IMR-90 (cell line): ENCODE results near the gene PSPH. TPM values are rescaled to one million over a fixed set of nuclear protein-coding genes. Genes with fewer than 3 reads are reported as not detected.

Source experiments
- ATAC-seq: fragments of 200-7000 bp; cut with Tn5 transposase; 2 replicates; pipeline ENCODE4 v1.9.1; 2020; ENCODE audit warnings: low read depth, mild to moderate bottlenecking, moderate library complexity
- BruUV-seq: library from RNA; stranded (reverse); fragments of 400-500 nt; replicated peaks from 2 replicates; lab custom pipeline; 2021; lab: Mats Ljungman, UMichigan
- CTCF ChIA-PET: fragments of 300-600 bp; formaldehyde crosslinking; extraction: SDS; loops from one replicate; lab custom pipeline; 2021; ENCODE audit warnings: antibody characterized with exemption; lab: Yijun Ruan, JAX
- POLR2A ChIA-PET: fragments of 300-600 bp; sonication (Branson Sonifier 250); formaldehyde crosslinking; loops from one replicate; lab custom pipeline; 2022; ENCODE audit warnings: antibody characterized with exemption; ENCODE audit not compliant: unreplicated experiment; lab: Charles Lee
- DNase-seq: peaks from one replicate; pipeline ENCODE4 v3.0.0; 2013
- H2AFZ ChIP-seq: replicated peaks from 2 replicates; pipeline ENCODE3; 2013; ENCODE audit warnings: low read length, mild to moderate bottlenecking; ENCODE audit not compliant: poor library complexity
- H2AK5ac ChIP-seq: 2 replicates; pipeline ENCODE4 v1.6.1; 2013; ENCODE audit warnings: low read depth, low read length, inconsistent platforms
- H2AK9ac ChIP-seq: replicated peaks from 2 replicates; pipeline ENCODE3; 2013; ENCODE audit warnings: mild to moderate bottlenecking, low read depth, low read length, moderate library complexity; ENCODE audit not compliant: poor library complexity
- H2BK120ac ChIP-seq: 2 replicates; pipeline ENCODE4 v1.6.1; 2013; ENCODE audit warnings: low read depth, low read length, inconsistent platforms
- H2BK15ac ChIP-seq: 3 replicates; pipeline ENCODE4 v1.6.1; 2013; ENCODE audit warnings: low read depth, low read length, inconsistent platforms
- H2BK20ac ChIP-seq: 2 replicates; pipeline ENCODE4 v1.6.1; 2013; ENCODE audit warnings: low read depth, mild to moderate bottlenecking, inconsistent platforms, low read length, moderate library complexity
- H2BK5ac ChIP-seq: 2 replicates; pipeline ENCODE4 v1.6.1; 2013; ENCODE audit warnings: mild to moderate bottlenecking, low read depth, low read length, inconsistent platforms; ENCODE audit not compliant: poor library complexity, severe bottlenecking
- H3K14ac ChIP-seq: replicated peaks from 2 replicates; pipeline ENCODE4 v1.6.1; 2013; ENCODE audit warnings: low read depth, low read length, inconsistent platforms
- H3K18ac ChIP-seq: 2 replicates; pipeline ENCODE4 v1.6.1; 2013; ENCODE audit warnings: low read depth, low read length, control low read depth
- H3K23ac ChIP-seq: 2 replicates; pipeline ENCODE4 v1.6.1; 2013; ENCODE audit warnings: low read depth, low read length, inconsistent platforms
- H3K27ac ChIP-seq: 2 replicates; pipeline ENCODE4 v1.5.1; 2013; ENCODE audit warnings: mild to moderate bottlenecking, control low read depth, low read length; ENCODE audit not compliant: insufficient read depth
- H3K27me3 ChIP-seq: 2 replicates; pipeline ENCODE4 v1.6.1; 2013; ENCODE audit warnings: low read length; ENCODE audit not compliant: control insufficient read depth, insufficient read depth
- H3K36me3 ChIP-seq: 2 replicates; pipeline ENCODE4 v1.6.1; 2013; ENCODE audit warnings: low read length, mixed read lengths; ENCODE audit not compliant: control insufficient read depth, insufficient read depth
- H3K4ac ChIP-seq: 2 replicates; pipeline ENCODE4 v1.6.1; 2013; ENCODE audit warnings: low read depth, low read length, inconsistent platforms
- H3K4me1 ChIP-seq: 2 replicates; pipeline ENCODE4 v1.6.1; 2013; ENCODE audit warnings: low read length, mixed read lengths; ENCODE audit not compliant: control insufficient read depth, insufficient read depth
- H3K4me2 ChIP-seq: 2 replicates; pipeline ENCODE4 v1.6.1; 2013; ENCODE audit warnings: low read depth, mild to moderate bottlenecking, control low read depth, low read length, moderate library complexity
- H3K4me3 ChIP-seq: 2 replicates; pipeline ENCODE4 v1.5.1; 2013; ENCODE audit warnings: low read depth, mild to moderate bottlenecking, control low read depth, low read length, moderate library complexity; ENCODE audit not compliant: insufficient read depth
- H3K56ac ChIP-seq: 2 replicates; pipeline ENCODE4 v1.6.1; 2013; ENCODE audit warnings: low read length, inconsistent platforms; ENCODE audit not compliant: insufficient read depth; ENCODE audit errors: extremely low read depth
- H3K79me1 ChIP-seq, 2 experiments: 2 replicates each; pipeline ENCODE4 v1.6.1; 2013; ENCODE audit warnings: low read length in 2 of 2, inconsistent platforms in 1 of 2, low read depth in 1 of 2
- H3K9ac ChIP-seq: 2 replicates; pipeline ENCODE4 v1.6.1; 2013; ENCODE audit warnings: low read depth, low read length, control low read depth
- H3K9me1 ChIP-seq: 2 replicates; pipeline ENCODE4 v1.6.1; 2013; ENCODE audit warnings: low read length, inconsistent platforms; ENCODE audit not compliant: insufficient read depth
- H3K9me3 ChIP-seq: 2 replicates; pipeline ENCODE4 v1.6.1; 2013; ENCODE audit warnings: low read length; ENCODE audit not compliant: control insufficient read depth, insufficient read depth
- H4K20me1 ChIP-seq: 2 replicates; pipeline ENCODE4 v1.6.1; 2013; ENCODE audit warnings: low read length, inconsistent platforms; ENCODE audit not compliant: insufficient read depth
- H4K5ac ChIP-seq: 2 replicates; pipeline ENCODE4 v1.6.1; 2013; ENCODE audit warnings: mild to moderate bottlenecking, low read depth, low read length, control low read depth
- H4K8ac ChIP-seq, 2 experiments: 2 replicates each; pipeline ENCODE4 v1.6.1; 2013; ENCODE audit warnings: low read depth in 2 of 2, low read length in 2 of 2, control low read depth in 1 of 2, inconsistent platforms in 1 of 2
- H4K91ac ChIP-seq: 2 replicates; pipeline ENCODE4 v1.6.1; 2013; ENCODE audit warnings: low read depth, low read length, inconsistent platforms; ENCODE audit not compliant: insufficient read depth
- ELK1 ChIP-seq: fragments of 150-350 bp; IDR thresholded peaks from 2 replicates; pipeline ENCODE4 v1.6.1; 2016; ENCODE audit warnings: low read depth, mild to moderate bottlenecking, low read length, moderate library complexity, borderline replicate concordance
- MAFK ChIP-seq: IDR thresholded peaks from 2 replicates; pipeline ENCODE4 v1.6.1; 2012; ENCODE audit warnings: low read depth, low read length, improper control_type of control experiment
- MAZ ChIP-seq: IDR thresholded peaks from 2 replicates; pipeline ENCODE4 v1.6.1; 2012; ENCODE audit warnings: low read depth, mild to moderate bottlenecking, low read length, improper control_type of control experiment, moderate library complexity, borderline replicate concordance
- NFE2L2 ChIP-seq: fragments of 150-350 bp; IDR thresholded peaks from 2 replicates; pipeline ENCODE4 v1.6.1; 2016; ENCODE audit warnings: low read depth, mild to moderate bottlenecking, low read length
- RCOR1 ChIP-seq: IDR thresholded peaks from 2 replicates; pipeline ENCODE4 v1.6.1; 2012; ENCODE audit warnings: mild to moderate bottlenecking, low read length, improper control_type of control experiment; ENCODE audit not compliant: insufficient replicate concordance
- USF2 ChIP-seq: fragments of 150-350 bp; IDR thresholded peaks from 2 replicates; pipeline ENCODE4 v1.6.1; 2017; ENCODE audit warnings: mild to moderate bottlenecking, antibody characterized with exemption, low read length, low read depth
- WGBS, 2 experiments: methylation state at CpG; one replicate each; pipeline versions ENCODE4 v1.1.5 to v1.1.7; 2013; ENCODE audit warnings: missing lambda C conversion rate in 2 of 2; ENCODE audit not compliant: insufficient read length in 1 of 2; ENCODE audit errors: extremely low coverage in 2 of 2; 5-methylcytosine and 5-hydroxymethylcytosine counted together
- dilution Hi-C: fragments of 300-500 bp; cut with HindIII; formaldehyde crosslinking; loops from one replicate; pipeline ENCODE4 v1.14.3; 2018; ENCODE audit warnings: low sequenced_read_pairs; ENCODE audit not compliant: unreplicated experiment
- in situ Hi-C: fragments of 300-500 bp; cut with MboI; formaldehyde crosslinking; loops from 3 replicates; pipeline ENCODE4 v1.14.3; 2019; ENCODE audit warnings: low sequenced_read_pairs, inconsistent platforms, mixed read lengths
- intact Hi-C: fragments of 100-400 bp; cut with micrococcal nuclease; formaldehyde crosslinking; loops from 2 replicates; pipeline ENCODE4 v1.10.0; 2022
- polyA plus RNA-seq, 3 experiments: library from polyadenylated mRNA; depleted of rRNA; stranded (reverse); fragments of >200 nt; gene quantifications; 2 replicates each; pipeline ENCODE4 v1.2.3, GENCODE V29; 2012; ENCODE audit warnings: low replicate concordance in 1 of 3
- total RNA-seq: library from RNA; depleted of rRNA; stranded (reverse); fragments of >200 nt; gene quantifications from 2 replicates; pipeline ENCODE4 v1.2.3, GENCODE V29; 2012

Gene PSPH
- total and polyA plus RNA-seq, 2 of the 4 experiments (the other 2 are of a cell fraction), result 31.8 to 48.4 TPM

GRCh38 chr7:56009695-56010094 lies 41.5 kb downstream of the PSPH start:
- Histone ChIP-seq H3K4me1 (no peaks in the 10 kb centered on the region), H2AFZ (no peak overlapping the region), H2BK120ac (no peak overlapping the region), H3K9me1 (no peaks in the 10 kb centered on the region; the same call in 1 of the 2 replicates), H3K36me3 (peaks cover 19% of the 10 kb centered on the region), H2BK20ac (no peak overlapping the region), H3K4me3 (no peak overlapping the region), H4K20me1 (no peaks in the 10 kb centered on the region), H4K91ac (no peak overlapping the region), H3K27ac (no peak overlapping the region), H3K4ac (no peak overlapping the region), H3K4me2 (no peak overlapping the region), H2AK5ac (no peak overlapping the region), H4K8ac (no peak overlapping the region), H2BK15ac (no peak overlapping the region), H3K79me1 (no peaks in the 10 kb centered on the region), H2AK9ac (no peak overlapping the region), H3K9me3 (no peaks in the 10 kb centered on the region), H3K56ac (no peak overlapping the region), H3K18ac (no peak overlapping the region), H3K14ac (no peak overlapping the region), H2BK5ac (no peak overlapping the region), H3K27me3 (no peaks in the 10 kb centered on the region), H3K9ac (no peak overlapping the region), H4K5ac (no peak overlapping the region), H3K23ac (no peak overlapping the region)
- no peak for ATAC-seq
- no CpG with 5 or more reads among the region's 7 CpGs for WGBS, 2 experiments
- intact Hi-C loops (loop anchor here (5.0 kb wide), 1 partner anchor 43 kb away; the partner anchor contains the start of genes CCT6A and PSPH), in situ Hi-C loops (no loop called here), dilution Hi-C loops (no loop called here)
- POLR2A ChIA-PET, result no interaction called here
- BruUV-seq, result no TSS peak
- TF ChIP-seq ELK1, result no peak
- TF ChIP-seq MAZ, result no peak
- no peak for TF ChIP-seq NFE2L2
- TF ChIP-seq USF2, result no peak
- TF ChIP-seq MAFK, result no peak
- no peak for TF ChIP-seq RCOR1
- no peak for DNase-seq
- CTCF ChIA-PET, result no interaction called here
